Left ventricle myocardium inferior (tissue), 1 donor: ENCODE results near the gene RFT1. TPM values are rescaled to one million over a fixed set of nuclear protein-coding genes. Genes with fewer than 3 reads are reported as not detected.
A peak's percentile ranks its signal among the peaks of the same experiment; 100 is the strongest.

Experiments used
- DNase-seq: peaks from one replicate; pipeline ENCODE4 v3.0.0-alpha.2; 2020
- H3K27ac ChIP-seq: fragments of 200-600 bp; replicated peaks from 2 replicates; pipeline ENCODE4 v1.8.0; 2021
- H3K27me3 ChIP-seq: fragments of 200-600 bp; 2 replicates; pipeline ENCODE4 v1.8.0; 2021; ENCODE audit warnings: low read depth
- H3K36me3 ChIP-seq: fragments of 200-600 bp; 2 replicates; pipeline ENCODE4 v1.8.0; 2021
- H3K4me1 ChIP-seq: fragments of 200-600 bp; 2 replicates; pipeline ENCODE4 v1.8.0; 2021
- H3K4me3 ChIP-seq: fragments of 200-600 bp; 2 replicates; pipeline ENCODE4 v1.8.0; 2021; ENCODE audit warnings: mild to moderate bottlenecking, moderate library complexity
- H3K9me3 ChIP-seq: fragments of 200-600 bp; replicated peaks from 2 replicates; pipeline ENCODE4 v1.8.0; 2021
- CTCF ChIP-seq: fragments of 200-600 bp; IDR thresholded peaks from 2 replicates; pipeline ENCODE4 v1.8.0; 2021; ENCODE audit warnings: antibody characterized with exemption, mild to moderate bottlenecking, borderline replicate concordance
- intact Hi-C: fragments of 100-400 bp; cut with micrococcal nuclease; formaldehyde crosslinking; loops from one replicate; pipeline ENCODE4 v1.11.0; 2022
- total RNA-seq: library from RNA; stranded (reverse); fragmentation: NEBNext Ultra II Directional; extraction: Animal tissue kit (Norgen Biotek cat#: 25700); gene quantifications from one replicate; pipeline ENCODE4 v1.2.1, GENCODE V29; 2021
- donor health status: DM: no; HTN: yes; CAD: no; lungs with severe emphysema.

RFT1 gene
- total RNA-seq, 1 donor from 2014 or later = 9.4 TPM

- Histone ChIP-seq H3K36me3 (no peaks in the 10 kb centered on the region), H3K4me3 (peak overlapping the region; percentile 81), H3K27ac (no peak overlapping the region), H3K27me3 (no peaks in the 10 kb centered on the region), H3K9me3 (no peaks in the 10 kb centered on the region), H3K4me1 (peaks cover 18% of the 10 kb centered on the region)
- intact Hi-C loops = no loop called here
- DNase-seq = no peak
- TF ChIP-seq CTCF = no peak
These were observed 58.3 kb downstream of the RFT1 start for GRCh38 chr3:53071882-53072431.

DNA sequence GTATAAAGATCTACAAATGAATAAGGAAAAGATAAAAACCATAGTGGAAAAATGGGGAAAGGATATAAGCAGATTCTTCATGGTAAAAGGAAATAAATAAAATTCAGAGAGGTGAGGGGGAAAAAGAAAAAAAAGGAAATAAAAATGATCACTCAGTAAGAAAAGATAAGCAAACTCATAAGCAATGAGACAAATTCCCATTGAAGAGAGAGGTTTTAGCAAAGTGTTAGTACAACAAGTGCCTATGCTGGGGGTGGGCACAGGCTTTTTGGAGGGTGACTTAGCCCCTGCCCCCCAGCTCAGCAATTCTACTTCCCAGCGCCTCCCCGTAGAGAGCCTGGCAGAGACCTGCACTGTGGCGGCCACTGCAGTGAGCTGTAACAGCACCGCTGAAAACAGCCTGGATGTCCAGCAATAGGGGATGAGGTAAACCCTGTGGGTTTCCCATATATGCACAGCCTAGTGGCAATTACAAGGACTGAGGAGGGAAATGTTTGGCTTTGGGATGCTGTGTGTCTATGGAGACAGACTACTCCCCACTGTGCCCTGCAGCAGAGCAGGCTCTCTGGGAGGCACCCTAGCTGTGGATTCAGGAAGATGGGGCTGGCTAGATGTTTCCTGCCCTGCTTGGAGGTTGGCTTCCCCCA, 60.7 kb downstream of the RFT1 start:
- DNase-seq = no peak
- intact Hi-C loops = no loop called here
- H3K36me3 ChIP-seq = no peaks in the 10 kb centered on the region
- no peak overlapping the region for H3K27ac ChIP-seq
- no peak for TF ChIP-seq CTCF
- no peak overlapping the region for H3K4me3 ChIP-seq
- no peaks in the 10 kb centered on the region for H3K9me3 ChIP-seq
- H3K27me3 ChIP-seq = no peaks in the 10 kb centered on the region
- H3K4me1 ChIP-seq = peaks cover 18% of the 10 kb centered on the region

DNA sequence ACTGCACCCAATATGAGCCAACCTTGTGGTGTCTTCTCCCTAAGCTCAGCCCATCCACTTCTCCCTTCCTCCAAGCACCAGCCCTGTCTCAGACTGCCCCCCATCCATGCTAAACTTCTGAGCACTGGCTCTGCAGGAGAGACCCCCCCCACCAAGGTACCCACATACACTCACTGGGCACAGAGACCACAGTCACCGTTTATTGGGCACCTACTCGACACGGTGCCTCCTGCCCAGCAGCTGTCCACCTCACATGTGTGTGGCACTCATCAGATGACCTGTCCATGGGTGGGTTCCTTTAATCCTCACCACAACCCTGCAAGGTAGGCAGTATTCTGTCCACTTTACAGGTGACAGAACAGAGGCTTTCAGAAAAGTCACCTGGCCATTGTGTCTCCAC, 62.1 kb downstream of the RFT1 start:
- no peaks in the 10 kb centered on the region for H3K27me3 ChIP-seq
- no peaks in the 10 kb centered on the region for H3K36me3 ChIP-seq
- TF ChIP-seq CTCF = no peak
- intact Hi-C loops = no loop called here
- no peak overlapping the region for H3K4me3 ChIP-seq
- H3K9me3 ChIP-seq = no peaks in the 10 kb centered on the region
- H3K27ac ChIP-seq = no peak overlapping the region
- peaks cover 14% of the 10 kb centered on the region for H3K4me1 ChIP-seq
- DNase-seq = no peak

DNA sequence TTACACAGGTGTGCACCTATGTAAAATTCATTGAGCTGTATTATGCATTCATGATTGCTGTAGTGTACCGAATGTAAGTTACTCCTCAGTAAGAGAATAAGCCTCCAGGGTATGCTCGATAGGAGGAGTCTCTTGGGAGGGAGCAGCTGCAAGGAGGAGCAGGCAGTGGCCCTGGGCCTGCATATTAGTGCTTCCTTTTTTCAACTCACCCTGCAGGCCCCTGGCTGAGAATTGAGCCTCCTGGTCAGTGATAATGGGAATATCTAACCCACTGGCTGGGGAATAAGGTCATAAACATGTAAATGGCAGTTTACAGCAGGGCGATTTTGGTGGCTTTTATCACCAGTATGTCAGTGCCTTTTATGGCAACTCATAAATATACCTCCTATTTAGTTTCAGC, 62.7 kb downstream of the RFT1 start:
- Histone ChIP-seq H3K27ac (no peak overlapping the region), H3K27me3 (no peaks in the 10 kb centered on the region), H3K4me1 (peaks cover 8% of the 10 kb centered on the region), H3K4me3 (no peak overlapping the region), H3K9me3 (no peaks in the 10 kb centered on the region), H3K36me3 (no peaks in the 10 kb centered on the region)
- no peak for TF ChIP-seq CTCF
- intact Hi-C loops = no loop called here
- DNase-seq = no peak

DNA sequence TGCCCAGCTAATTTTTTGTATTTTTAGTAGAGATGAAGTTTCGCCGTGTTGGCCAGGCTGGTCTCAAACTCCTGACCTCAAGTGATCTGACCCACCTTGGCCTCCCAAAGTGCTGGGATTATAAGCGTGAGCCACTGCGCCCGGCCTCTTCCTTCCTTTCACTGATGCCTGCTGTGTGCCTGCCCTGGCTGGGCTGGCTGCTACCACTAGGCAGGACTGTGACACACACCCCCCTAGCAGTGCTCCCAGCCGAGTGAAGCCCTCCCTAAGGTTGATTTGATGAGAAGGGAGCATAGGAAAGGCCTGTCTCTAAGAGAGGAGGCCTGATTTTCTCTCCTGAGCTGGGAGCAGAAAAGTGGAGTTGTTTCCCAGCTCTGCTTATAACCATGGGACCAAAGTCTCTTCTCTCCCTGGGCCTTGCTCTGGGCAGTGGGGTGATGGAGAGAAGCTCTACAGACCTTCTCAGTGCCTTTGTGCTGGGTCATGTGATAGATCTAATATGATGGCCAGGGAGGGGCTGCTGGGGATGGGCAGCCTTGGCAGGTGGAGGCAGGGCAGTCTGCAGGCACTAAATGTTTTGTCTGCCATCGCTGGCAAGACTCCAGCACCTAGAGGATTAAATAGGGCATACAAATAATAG, 64.3 kb downstream of the RFT1 start:
- H3K4me1 ChIP-seq = no peaks in the 10 kb centered on the region
- H3K27ac ChIP-seq = no peak overlapping the region
- no peak for TF ChIP-seq CTCF
- H3K4me3 ChIP-seq = no peak overlapping the region
- no peak for DNase-seq
- no peaks in the 10 kb centered on the region for H3K9me3 ChIP-seq
- intact Hi-C loops = no loop called here
- H3K36me3 ChIP-seq = no peaks in the 10 kb centered on the region
- no peaks in the 10 kb centered on the region for H3K27me3 ChIP-seq
